Smooth muscle cell (in vitro differentiated cells): ENCODE results near the gene EMILIN2. TPM values are rescaled to one million over a fixed set of nuclear protein-coding genes. Genes with fewer than 3 reads are reported as not detected.
"Not testable (repeated sequence)": the region's sequence is repeated elsewhere in the genome, so short reads cannot be mapped to it uniquely, and the experiment has no call there.

Source experiments
- DNase-seq: peaks from one replicate; lab custom pipeline; 2025; ENCODE audit not compliant: unreplicated experiment; lab: John Stamatoyannopoulos, UW
- H2AFZ ChIP-seq: fragments of 200-600 bp; sonication (generic); 2 replicates; pipeline ENCODE4 v1.6.0; 2016; ENCODE audit warnings: antibody characterized with exemption, low read depth, mild to moderate bottlenecking
- H3F3A ChIP-seq: fragments of 200-600 bp; sonication (generic); 2 replicates; pipeline ENCODE4 v1.6.0; 2017; ENCODE audit warnings: antibody characterized with exemption, low read depth
- H3K27ac ChIP-seq: fragments of 200-600 bp; sonication (generic); 2 replicates; pipeline ENCODE4 v1.5.1; 2016; ENCODE audit warnings: low read depth, mild to moderate bottlenecking
- H3K27me3 ChIP-seq: fragments of 200-600 bp; sonication (generic); 2 replicates; pipeline ENCODE4 v1.6.1; 2016; ENCODE audit warnings: low read depth, mild to moderate bottlenecking
- H3K36me3 ChIP-seq: fragments of 200-600 bp; sonication (generic); 2 replicates; pipeline ENCODE4 v1.5.1; 2016; ENCODE audit warnings: low read depth
- H3K4me1 ChIP-seq: fragments of 200-600 bp; sonication (generic); 2 replicates; pipeline ENCODE4 v1.5.1; 2016; ENCODE audit warnings: low read depth
- H3K4me2 ChIP-seq: fragments of 200-600 bp; sonication (generic); 2 replicates; pipeline ENCODE4 v1.6.0; 2016; ENCODE audit warnings: mild to moderate bottlenecking
- H3K4me3 ChIP-seq: fragments of 200-600 bp; sonication (generic); 2 replicates; pipeline ENCODE4 v1.5.1; 2016; ENCODE audit warnings: mild to moderate bottlenecking
- H3K79me2 ChIP-seq: fragments of 200-600 bp; sonication (generic); 2 replicates; pipeline ENCODE4 v1.6.0; 2016; ENCODE audit warnings: low read depth, mild to moderate bottlenecking
- H3K9ac ChIP-seq: fragments of 200-600 bp; sonication (generic); 2 replicates; pipeline ENCODE4 v1.6.0; 2016; ENCODE audit warnings: low read depth
- H3K9me3 ChIP-seq: fragments of 200-600 bp; sonication (generic); replicated peaks from 2 replicates; pipeline ENCODE4 v1.5.1; 2016; ENCODE audit warnings: low read depth
- H4K20me1 ChIP-seq: fragments of 200-600 bp; sonication (generic); 2 replicates; pipeline ENCODE4 v1.6.0; 2016; ENCODE audit warnings: low read depth
- CTCF ChIP-seq: fragments of 200-600 bp; sonication (generic); IDR thresholded peaks from 2 replicates; pipeline ENCODE4 v1.5.1; 2017; ENCODE audit warnings: borderline replicate concordance, mild to moderate bottlenecking, antibody characterized with exemption; ENCODE audit not compliant: insufficient read depth, poor library complexity, severe bottlenecking
- WGBS: methylation state at CpG from one replicate; pipeline ENCODE4 v1.1.7; 2016; ENCODE audit warnings: low lambda C conversion rate; 5-methylcytosine and 5-hydroxymethylcytosine counted together
- polyA plus RNA-seq: library from polyadenylated mRNA; unstranded; fragments of >200 nt; fragmentation: Nextera tagmentation; extraction: Ambion mirVana; gene quantifications from 2 replicates; pipeline ENCODE4 v1.2.1, GENCODE V29; 2016
- total RNA-seq: library from RNA; depleted of rRNA; stranded (reverse); fragments of >200 nt; gene quantifications from 2 replicates; pipeline ENCODE4 v1.2.3, GENCODE V29; 2014

The EMILIN2 gene
- total and polyA plus RNA-seq, 2 experiments from 2014 or later, result 6.5 to 22.9 TPM

- Histone ChIP-seq H3K4me3 (no peak overlapping the region), H3K79me2 (no peaks in the 10 kb centered on the region), H3K4me1 (no peaks in the 10 kb centered on the region), H3K27me3 (no peaks in the 10 kb centered on the region), H2AFZ (no peak overlapping the region), H4K20me1 (no peaks in the 10 kb centered on the region), H3K9me3 (no peaks in the 10 kb centered on the region), H3K4me2 (peak overlapping the region; percentile 27), H3K27ac (peak overlapping the region; percentile 71), H3F3A (peaks cover 12% of the 10 kb centered on the region), H3K36me3 (no peaks in the 10 kb centered on the region), H3K9ac (no peak overlapping the region)
- no peak for TF ChIP-seq CTCF
- WGBS, result 25% methylated on average over 10 of the region's 10 CpGs
- peak; percentile 6 for DNase-seq
Measured at GRCh38 chr18:2826581-2826980, 20.2 kb upstream of the EMILIN2 start.

- TF ChIP-seq CTCF, result no peak
- Histone ChIP-seq H3K27me3 (no peaks in the 10 kb centered on the region), H3K9ac (no peak overlapping the region), H3K4me3 (no peak overlapping the region), H3F3A (peaks cover 12% of the 10 kb centered on the region), H3K4me1 (no peaks in the 10 kb centered on the region), H3K79me2 (no peaks in the 10 kb centered on the region), H2AFZ (no peak overlapping the region), H3K4me2 (peak overlapping the region; percentile 27), H3K36me3 (no peaks in the 10 kb centered on the region), H4K20me1 (no peaks in the 10 kb centered on the region), H3K27ac (peak overlapping the region; percentile 71), H3K9me3 (no peaks in the 10 kb centered on the region)
- WGBS, result 70% methylated on average over 5 of the region's 5 CpGs
- DNase-seq, result no peak
Measured at GRCh38 chr18:2827061-2827460, 19.7 kb upstream of the EMILIN2 start.

GRCh38 chr18:2836118-2836517 is 10.7 kb upstream of the EMILIN2 start:
- H3K4me2 ChIP-seq, H3K36me3 ChIP-seq: not testable (repeated sequence)
- WGBS, result 96% methylated on average over 3 of the region's 3 CpGs

GRCh38 chr18:2837290-2837689 is 9.5 kb upstream of the EMILIN2 start:
- not testable (repeated sequence) for H4K20me1 ChIP-seq, H3K27me3 ChIP-seq, H3K9ac ChIP-seq, H3F3A ChIP-seq, H3K79me2 ChIP-seq, H3K4me3 ChIP-seq, H3K27ac ChIP-seq, H3K36me3 ChIP-seq, H3K4me2 ChIP-seq, H2AFZ ChIP-seq, H3K4me1 ChIP-seq, DNase-seq, H3K9me3 ChIP-seq

More at GRCh38 chr18:2836118-2836517, 10.7 kb upstream of the EMILIN2 start:
- not testable (repeated sequence) for H3F3A ChIP-seq, H3K27me3 ChIP-seq, H3K79me2 ChIP-seq, H3K4me1 ChIP-seq, DNase-seq, H2AFZ ChIP-seq, H3K9ac ChIP-seq, H4K20me1 ChIP-seq, H3K4me3 ChIP-seq, H3K9me3 ChIP-seq, H3K27ac ChIP-seq

GRCh38 chr18:2839202-2839601 is 7.6 kb upstream of the EMILIN2 start:
- H3K9me3 ChIP-seq, result no peaks in the 10 kb centered on the region
- H3K4me1 ChIP-seq, result no peaks in the 10 kb centered on the region
- WGBS, result 85% methylated on average over 8 of the region's 8 CpGs
- H2AFZ ChIP-seq, result no peak overlapping the region
- no peaks in the 10 kb centered on the region for H3K79me2 ChIP-seq
- H4K20me1 ChIP-seq, result no peaks in the 10 kb centered on the region
- no peaks in the 10 kb centered on the region for H3F3A ChIP-seq
- DNase-seq, result no peak
- TF ChIP-seq CTCF, result no peak
- H3K27ac ChIP-seq, result no peak overlapping the region
- no peak overlapping the region for H3K4me2 ChIP-seq
- no peaks in the 10 kb centered on the region for H3K27me3 ChIP-seq
- H3K9ac ChIP-seq, result no peak overlapping the region
- H3K4me3 ChIP-seq, result no peak overlapping the region
- H3K36me3 ChIP-seq, result no peaks in the 10 kb centered on the region
